KMS-11 (cell line): Measurements from ENCODE around the gene LRRC3C.
"Not testable (repeated sequence)": the region's sequence is repeated elsewhere in the genome, so short reads cannot be mapped to it uniquely, and the experiment has no call there.

Experiments used
- H2AFZ ChIP-seq: fragments of 200-600 bp; sonication (generic); 2 replicates; pipeline ENCODE4 v1.6.1; 2016; ENCODE audit warnings: antibody characterized with exemption, mixed run types, low read depth
- H3K27ac ChIP-seq: fragments of 200-600 bp; sonication (generic); 2 replicates; pipeline ENCODE4 v1.6.1; 2016; ENCODE audit warnings: mild to moderate bottlenecking, mixed run types
- H3K27me3 ChIP-seq: fragments of 200-600 bp; sonication (generic); 2 replicates; pipeline ENCODE4 v1.6.1; 2017; ENCODE audit warnings: mild to moderate bottlenecking, low read depth, mixed run types, moderate library complexity; ENCODE audit not compliant: insufficient read depth
- H3K36me3 ChIP-seq: fragments of 200-600 bp; sonication (generic); 2 replicates; pipeline ENCODE4 v1.6.1; 2017; ENCODE audit warnings: mild to moderate bottlenecking, mixed run types; ENCODE audit not compliant: insufficient read depth
- H3K4me1 ChIP-seq: fragments of 200-600 bp; sonication (generic); 2 replicates; pipeline ENCODE4 v1.6.1; 2016; ENCODE audit warnings: mild to moderate bottlenecking, low read depth, mixed run types; ENCODE audit not compliant: poor library complexity, severe bottlenecking
- H3K4me2 ChIP-seq: fragments of 200-600 bp; sonication (generic); 2 replicates; pipeline ENCODE4 v1.7.0; 2016; ENCODE audit warnings: mild to moderate bottlenecking, mixed run types
- H3K4me3 ChIP-seq: fragments of 200-600 bp; sonication (generic); IDR thresholded peaks from 2 replicates; pipeline ENCODE4 v1.6.1; 2017; ENCODE audit warnings: low read depth, low read length, mixed read lengths; ENCODE audit not compliant: insufficient read depth
- H3K79me2 ChIP-seq: fragments of 200-600 bp; sonication (generic); 2 replicates; pipeline ENCODE4 v1.6.1; 2016; ENCODE audit warnings: low read depth, mixed run types; ENCODE audit not compliant: insufficient read depth
- H3K9ac ChIP-seq: fragments of 200-600 bp; sonication (generic); 2 replicates; pipeline ENCODE4 v1.6.1; 2016; ENCODE audit warnings: mild to moderate bottlenecking, mixed run types
- H4K20me1 ChIP-seq: fragments of 200-600 bp; sonication (generic); 2 replicates; pipeline ENCODE4 v1.6.1; 2016; ENCODE audit warnings: mild to moderate bottlenecking, mixed run types; ENCODE audit not compliant: insufficient read depth
- CTCF ChIP-seq: fragments of 200-600 bp; sonication (generic); conservative IDR thresholded peaks from 2 replicates; pipeline ENCODE4 v1.6.1; 2017; ENCODE audit warnings: low read depth, mild to moderate bottlenecking, antibody characterized with exemption, low read length, moderate library complexity, mixed read lengths

The LRRC3C gene

GRCh38 chr17:39927101-39927928 lies at the start of gene LRRC3C, which contains the start of gene ORMDL3:
Gene LRRC3C (plus strand): TSS chr17:39927732. CDS start chr17:39941524, 13,792 bp downstream.
Gene ORMDL3 (minus strand): TSS chr17:39927601. CDS start chr17:39924203, 3,398 bp downstream.
- H3K4me3 ChIP-seq: peak within 1 kb of the TSS; percentile 25
- H3K9ac ChIP-seq: peak within 1 kb of the TSS; percentile 91
- H4K20me1 ChIP-seq: no peaks in the 10 kb centered on the region; the same call in 1 of the 2 replicates
- H3K4me2 ChIP-seq: peak within 1 kb of the TSS; percentile 75
- TF ChIP-seq CTCF: no peak
- H3K27ac ChIP-seq: peak within 1 kb of the TSS; percentile 97
- H3K4me1 ChIP-seq: peaks cover 60% of the 10 kb centered on the region
- peaks cover 7% of the 10 kb centered on the region; the same call in 1 of the 2 replicates for H3K36me3 ChIP-seq
- no peaks in the 10 kb centered on the region for H3K27me3 ChIP-seq
- H2AFZ ChIP-seq: peak within 1 kb of the TSS; percentile 86
- H3K79me2 ChIP-seq: peaks cover 46% of the 10 kb centered on the region

DNA sequence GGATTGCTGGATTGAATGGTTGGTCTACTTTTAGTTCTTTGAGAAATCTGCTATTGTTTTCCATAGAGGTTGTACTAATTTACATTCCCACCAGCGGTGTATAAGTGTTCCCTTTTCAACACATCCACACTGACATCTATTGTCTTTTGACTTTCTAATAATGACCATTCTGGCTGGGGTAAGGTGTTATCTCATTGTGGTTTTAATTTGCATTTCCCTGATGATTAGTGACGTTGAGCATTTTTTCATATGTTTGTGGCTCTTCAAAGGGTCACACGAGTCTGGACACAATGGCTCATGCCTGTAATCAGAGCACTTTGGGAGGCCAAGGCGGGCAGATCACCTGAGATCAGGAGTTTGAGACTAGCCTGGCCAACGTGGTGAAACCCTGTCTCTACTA lies 41.4 kb upstream of the LRRC3C start:
- H3K4me2 ChIP-seq, H3K27me3 ChIP-seq, H3K9ac ChIP-seq, H3K79me2 ChIP-seq, H3K36me3 ChIP-seq, H2AFZ ChIP-seq, H3K4me3 ChIP-seq, H4K20me1 ChIP-seq, H3K27ac ChIP-seq, H3K4me1 ChIP-seq: not testable (repeated sequence)

DNA sequence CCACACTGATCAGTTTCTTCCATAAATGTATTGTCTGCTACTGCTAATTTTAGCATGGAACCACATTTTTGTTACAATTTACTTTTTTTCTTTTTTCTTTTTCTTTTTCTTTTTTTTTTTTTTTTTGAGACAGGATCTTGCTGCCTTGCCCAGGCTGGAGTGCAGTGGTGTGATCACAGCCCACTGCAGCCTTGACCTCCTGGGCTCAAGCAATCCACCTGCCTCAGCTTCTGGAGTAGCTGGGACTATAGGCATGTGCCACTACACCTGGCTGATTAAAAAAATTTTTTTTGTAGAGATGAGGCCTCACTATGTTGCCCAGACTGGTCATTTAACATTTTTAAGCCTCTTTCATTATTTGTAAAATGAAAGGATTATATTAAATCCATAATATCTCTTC lies 40.5 kb upstream of the LRRC3C start:
- Histone ChIP-seq H2AFZ (no peak overlapping the region), H3K27me3 (no peaks in the 10 kb centered on the region), H3K4me2 (no peak overlapping the region), H4K20me1 (no peaks in the 10 kb centered on the region), H3K79me2 (no peaks in the 10 kb centered on the region), H3K4me3 (no peak overlapping the region), H3K4me1 (no peaks in the 10 kb centered on the region), H3K36me3 (no peaks in the 10 kb centered on the region), H3K9ac (no peak overlapping the region), H3K27ac (no peak overlapping the region)
- no peak for TF ChIP-seq CTCF

DNA sequence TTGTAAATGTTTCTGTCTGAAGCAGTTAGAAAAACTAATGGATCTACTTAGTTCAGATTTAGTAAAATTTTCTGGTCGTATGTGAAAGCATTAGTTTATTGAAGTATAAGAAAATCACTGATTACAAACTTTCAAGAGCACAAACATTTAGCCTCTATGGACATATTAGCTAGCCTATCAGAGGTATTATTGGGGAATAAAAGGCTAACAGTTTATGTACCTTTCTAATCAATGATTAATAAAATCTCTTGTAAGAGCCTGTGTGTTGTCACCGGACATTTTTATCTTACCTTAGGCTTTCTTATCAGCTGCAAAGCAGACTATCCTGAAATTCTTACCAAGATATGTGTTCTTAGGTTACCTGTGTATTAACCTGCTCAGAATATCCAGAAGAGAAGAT lies 38.3 kb upstream of the LRRC3C start:
- Histone ChIP-seq H3K4me3 (no peak overlapping the region), H2AFZ (no peak overlapping the region), H3K4me2 (no peak overlapping the region), H3K27ac (no peak overlapping the region), H4K20me1 (no peaks in the 10 kb centered on the region), H3K9ac (no peak overlapping the region), H3K27me3 (no peaks in the 10 kb centered on the region), H3K79me2 (no peaks in the 10 kb centered on the region), H3K36me3 (no peaks in the 10 kb centered on the region), H3K4me1 (no peaks in the 10 kb centered on the region)
- no peak for TF ChIP-seq CTCF
